ENCODE results near the gene WASL. TPM values are rescaled to one million over a fixed set of nuclear protein-coding genes. Genes with fewer than 3 reads are reported as not detected.

Gene WASL
- total RNA-seq, 2 experiments from 2014 or later = 7.5 to 7.6 TPM

GRCh38 chr7:123714296-123715080 is 34.3 kb downstream of the WASL start:
- Mint-ChIP-seq H3K36me3 (ENCODE audit: low read depth) (peaks cover 31% of the 10 kb centered on the region), H3K27ac (peak overlapping the region; percentile 16), H3K4me3 (no peak overlapping the region), H3K27me3 (ENCODE audit: low read depth) (no peaks in the 10 kb centered on the region), H3K4me1 (ENCODE audit: low read depth) (peaks cover 79% of the 10 kb centered on the region), H3K9me3 (ENCODE audit: insufficient read depth) (no peaks in the 10 kb centered on the region)
- DNase-seq = no peak
- no peak for ATAC-seq
- ChIA-PET POLR2A (no interaction called here), CTCF (no interaction called here)

GRCh38 chr7:123712619-123713018 is 36.2 kb downstream of the WASL start:
- no peaks in the 10 kb centered on the region for H3K9me3 Mint-ChIP-seq (ENCODE audit: insufficient read depth)
- H3K4me1 Mint-ChIP-seq (ENCODE audit: low read depth) = peaks cover 70% of the 10 kb centered on the region
- H3K4me3 Mint-ChIP-seq = no peak overlapping the region
- no peak for DNase-seq
- ChIA-PET POLR2A (no interaction called here), CTCF (no interaction called here)
- H3K36me3 Mint-ChIP-seq (ENCODE audit: low read depth) = peaks cover 42% of the 10 kb centered on the region
- no peaks in the 10 kb centered on the region for H3K27me3 Mint-ChIP-seq (ENCODE audit: low read depth)
- peak overlapping the region; percentile 17 for H3K27ac Mint-ChIP-seq
- no peak for ATAC-seq

- POLR2A ChIA-PET = no interaction called here
- ATAC-seq = peak; percentile 49
- H3K4me3 Mint-ChIP-seq = peak overlapping the region; percentile 54
Measured at GRCh38 chr7:123711832-123712293, 36.9 kb downstream of the WASL start.

GRCh38 chr7:123710683-123711082 is 38.1 kb downstream of the WASL start:
- Mint-ChIP-seq H3K36me3 (ENCODE audit: low read depth) (peaks cover 37% of the 10 kb centered on the region), H3K4me1 (ENCODE audit: low read depth) (peaks cover 57% of the 10 kb centered on the region), H3K27me3 (ENCODE audit: low read depth) (no peaks in the 10 kb centered on the region), H3K4me3 (no peak overlapping the region), H3K27ac (peak overlapping the region; percentile 57), H3K9me3 (ENCODE audit: insufficient read depth) (no peaks in the 10 kb centered on the region)
- POLR2A ChIA-PET = interaction anchor here (0.9 kb wide), 1 partner anchor 38 kb away, joined by 3 read pairs; the partner anchor contains the start of gene WASL
- ATAC-seq = no peak
- CTCF ChIA-PET = interaction anchor here (1.0 kb wide), 1 partner anchor 9 kb away, joined by 3 read pairs; no protein-coding TSS in a partner anchor
- DNase-seq = no peak

More at GRCh38 chr7:123711832-123712293, 36.9 kb downstream of the WASL start:
- Mint-ChIP-seq H3K4me1 (ENCODE audit: low read depth) (peaks cover 63% of the 10 kb centered on the region), H3K36me3 (ENCODE audit: low read depth) (peaks cover 40% of the 10 kb centered on the region), H3K27me3 (ENCODE audit: low read depth) (no peaks in the 10 kb centered on the region), H3K9me3 (ENCODE audit: insufficient read depth) (no peaks in the 10 kb centered on the region), H3K27ac (peak overlapping the region; percentile 76)
- CTCF ChIA-PET = no interaction called here
- no peak for DNase-seq

- peaks cover 34% of the 10 kb centered on the region for H3K36me3 Mint-ChIP-seq (ENCODE audit: low read depth)
- no peaks in the 10 kb centered on the region for H3K27me3 Mint-ChIP-seq (ENCODE audit: low read depth)
- H3K9me3 Mint-ChIP-seq (ENCODE audit: insufficient read depth) = no peaks in the 10 kb centered on the region
- CTCF ChIA-PET = interaction anchor here (1.0 to 2.2 kb wide), 2 partner anchors 8 kb away, joined by 3 to 13 read pairs; no protein-coding TSS in a partner anchor
- DNase-seq (no peak), ATAC-seq (no peak)
- H3K27ac Mint-ChIP-seq = peak overlapping the region; percentile 24
- no peak overlapping the region for H3K4me3 Mint-ChIP-seq
- peaks cover 47% of the 10 kb centered on the region for H3K4me1 Mint-ChIP-seq (ENCODE audit: low read depth)
- POLR2A ChIA-PET = no interaction called here
Measured at GRCh38 chr7:123709525-123709924, 39.3 kb downstream of the WASL start.

GRCh38 chr7:123705211-123705901 is 43.4 kb downstream of the WASL start:
- POLR2A ChIA-PET = no interaction called here
- Mint-ChIP-seq H3K9me3 (ENCODE audit: insufficient read depth) (no peaks in the 10 kb centered on the region), H3K27ac (no peak overlapping the region), H3K4me3 (no peak overlapping the region), H3K27me3 (ENCODE audit: low read depth) (no peaks in the 10 kb centered on the region), H3K36me3 (ENCODE audit: low read depth) (peaks cover 25% of the 10 kb centered on the region), H3K4me1 (ENCODE audit: low read depth) (peaks cover 9% of the 10 kb centered on the region)
- ATAC-seq (no peak), DNase-seq (no peak)
- CTCF ChIA-PET = interaction anchor here (2.7 to 3.2 kb wide), 2 partner anchors 24 to 44 kb away, joined by 8 to 10 read pairs; partner anchors contain the start of gene WASL

GRCh38 chr7:123695944-123696677 is 52.7 kb downstream of the WASL start:
- H3K9me3 Mint-ChIP-seq (ENCODE audit: insufficient read depth) = no peaks in the 10 kb centered on the region

GRCh38 chr7:123692471-123692877 is 56.3 kb downstream of the WASL start:
- Mint-ChIP-seq H3K36me3 (ENCODE audit: low read depth) (peaks cover 19% of the 10 kb centered on the region), H3K4me1 (ENCODE audit: low read depth) (no peaks in the 10 kb centered on the region), H3K27me3 (ENCODE audit: low read depth) (no peaks in the 10 kb centered on the region), H3K4me3 (no peak overlapping the region), H3K27ac (no peak overlapping the region), H3K9me3 (ENCODE audit: insufficient read depth) (no peaks in the 10 kb centered on the region)
- DNase-seq (no peak), ATAC-seq (no peak)
- CTCF ChIA-PET = interaction anchor here (1.0 to 3.7 kb wide), 3 partner anchors 9 to 24 kb away, joined by 3 to 13 read pairs (median 6); no protein-coding TSS in a partner anchor
- POLR2A ChIA-PET = no interaction called here

More at GRCh38 chr7:123695944-123696677, 52.7 kb downstream of the WASL start:
- ATAC-seq (no peak), DNase-seq (no peak)
- Mint-ChIP-seq H3K36me3 (ENCODE audit: low read depth) (peaks cover 26% of the 10 kb centered on the region), H3K4me1 (ENCODE audit: low read depth) (no peaks in the 10 kb centered on the region), H3K27me3 (ENCODE audit: low read depth) (no peaks in the 10 kb centered on the region), H3K27ac (no peak overlapping the region), H3K4me3 (no peak overlapping the region)
- ChIA-PET POLR2A (no interaction called here), CTCF (no interaction called here)

GRCh38 chr7:123690550-123690949 is 58.3 kb downstream of the WASL start:
- DNase-seq = no peak
- H3K9me3 Mint-ChIP-seq (ENCODE audit: insufficient read depth) = no peaks in the 10 kb centered on the region
- no peak for ATAC-seq
- no peaks in the 10 kb centered on the region for H3K4me1 Mint-ChIP-seq (ENCODE audit: low read depth)
- no peak overlapping the region for H3K27ac Mint-ChIP-seq
- H3K27me3 Mint-ChIP-seq (ENCODE audit: low read depth) = no peaks in the 10 kb centered on the region
- peaks cover 16% of the 10 kb centered on the region for H3K36me3 Mint-ChIP-seq (ENCODE audit: low read depth)
- ChIA-PET POLR2A (no interaction called here), CTCF (interaction anchor here (0.6 to 3.7 kb wide), 5 partner anchors 8 to 175 kb away, joined by 3 to 13 read pairs (median 4); no protein-coding TSS in a partner anchor)
- no peak overlapping the region for H3K4me3 Mint-ChIP-seq

- Mint-ChIP-seq H3K27ac (no peak overlapping the region), H3K36me3 (ENCODE audit: low read depth) (peaks cover 17% of the 10 kb centered on the region), H3K27me3 (ENCODE audit: low read depth) (no peaks in the 10 kb centered on the region), H3K9me3 (ENCODE audit: insufficient read depth) (no peaks in the 10 kb centered on the region), H3K4me3 (no peak overlapping the region), H3K4me1 (ENCODE audit: low read depth) (no peaks in the 10 kb centered on the region)
- ATAC-seq (no peak), DNase-seq (no peak)
- CTCF ChIA-PET = interaction anchor here (0.9 to 2.6 kb wide), 4 partner anchors 12 to 176 kb away, joined by 4 to 8 read pairs (median 4); no protein-coding TSS in a partner anchor
- POLR2A ChIA-PET = no interaction called here
Measured at GRCh38 chr7:123689250-123689649, 59.6 kb downstream of the WASL start.

GRCh38 chr7:123687727-123688126 is 61.1 kb downstream of the WASL start:
- ATAC-seq = no peak
- peaks cover 22% of the 10 kb centered on the region for H3K36me3 Mint-ChIP-seq (ENCODE audit: low read depth)
- H3K9me3 Mint-ChIP-seq (ENCODE audit: insufficient read depth) = no peaks in the 10 kb centered on the region
- CTCF ChIA-PET = interaction anchor here (1.3 to 1.7 kb wide), 2 partner anchors 13 to 15 kb away, joined by 4 to 5 read pairs; no protein-coding TSS in a partner anchor
- H3K4me3 Mint-ChIP-seq = no peak overlapping the region
- no peak for DNase-seq
- H3K4me1 Mint-ChIP-seq (ENCODE audit: low read depth) = no peaks in the 10 kb centered on the region
- POLR2A ChIA-PET = no interaction called here
- H3K27ac Mint-ChIP-seq = no peak overlapping the region
- H3K27me3 Mint-ChIP-seq (ENCODE audit: low read depth) = no peaks in the 10 kb centered on the region

All from activated CD8-positive, alpha-beta T cell treated with anti-CD3 and anti-CD28 coated beads, Interleukin-2, amount 10 ng/mL, durations not matched to agents 7 days and 5 days (primary cell).